Ishikawa (cell line): Measurements from ENCODE around the gene CNTNAP5.

ENCODE experiments used
- CEBPB ChIP-seq: IDR thresholded peaks from 2 replicates; pipeline ENCODE4 v1.6.1; 2012
- CREB1 ChIP-seq: IDR thresholded peaks from 2 replicates; pipeline ENCODE4 v1.6.1; 2012; ENCODE audit warnings: low read depth
- EGR1 ChIP-seq: IDR thresholded peaks from 2 replicates; pipeline ENCODE4 v1.6.1; 2012
- EP300 ChIP-seq: IDR thresholded peaks from 2 replicates; pipeline ENCODE4 v1.6.1; 2012; ENCODE audit warnings: borderline replicate concordance
- FOXM1 ChIP-seq: IDR thresholded peaks from 2 replicates; pipeline ENCODE4 v1.6.1; 2012; ENCODE audit warnings: low read depth, borderline replicate concordance
- MAX ChIP-seq: IDR thresholded peaks from 2 replicates; pipeline ENCODE4 v1.6.1; 2012
- NFIC ChIP-seq: IDR thresholded peaks from 2 replicates; pipeline ENCODE4 v1.6.1; 2012
- RAD21 ChIP-seq: IDR thresholded peaks from 2 replicates; pipeline ENCODE4 v1.6.1; 2012; ENCODE audit warnings: low read depth
- REST ChIP-seq: IDR thresholded peaks from 2 replicates; pipeline ENCODE4 v1.6.1; 2012; ENCODE audit warnings: low read depth, mild to moderate bottlenecking
- TAF1 ChIP-seq: IDR thresholded peaks from 2 replicates; pipeline ENCODE4 v1.6.1; 2012; ENCODE audit warnings: low read depth, mild to moderate bottlenecking
- TCF12 ChIP-seq: IDR thresholded peaks from 2 replicates; pipeline ENCODE4 v1.6.1; 2012; ENCODE audit warnings: low read depth
- TEAD4 ChIP-seq: IDR thresholded peaks from 2 replicates; pipeline ENCODE4 v1.6.1; 2012
- YY1 ChIP-seq: IDR thresholded peaks from 2 replicates; pipeline ENCODE4 v1.6.1; 2012; ENCODE audit warnings: low read depth
- ZBTB7A ChIP-seq: IDR thresholded peaks from 2 replicates; pipeline ENCODE4 v1.6.1; 2012; ENCODE audit warnings: low read depth
- TF ChIP-seq, protein P1 (sequence below): IDR thresholded peaks from 2 replicates; pipeline ENCODE4 v1.6.1; 2012

Gene CNTNAP5

DNA sequence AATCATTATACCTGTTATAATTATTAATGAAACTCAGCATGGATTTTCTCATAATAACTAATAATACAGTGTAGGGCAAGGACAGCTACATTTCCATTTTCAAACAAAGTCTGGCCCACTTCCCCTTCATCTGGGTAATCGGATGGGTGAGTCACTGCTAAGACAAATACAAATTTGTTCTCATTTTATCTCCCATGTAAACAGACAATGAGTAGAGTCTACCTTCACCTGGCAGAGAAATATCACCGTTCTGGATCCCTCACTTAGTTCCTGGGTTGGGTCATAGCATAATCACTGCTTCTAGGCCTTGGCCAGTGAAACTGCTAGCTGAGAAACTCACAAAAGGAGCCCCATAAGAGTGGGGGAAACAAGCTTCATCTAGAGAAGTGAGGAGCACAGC, 9.2 kb downstream of the CNTNAP5 start:
- TF ChIP-seq NFIC (no peak), ZBTB7A (no peak)

DNA sequence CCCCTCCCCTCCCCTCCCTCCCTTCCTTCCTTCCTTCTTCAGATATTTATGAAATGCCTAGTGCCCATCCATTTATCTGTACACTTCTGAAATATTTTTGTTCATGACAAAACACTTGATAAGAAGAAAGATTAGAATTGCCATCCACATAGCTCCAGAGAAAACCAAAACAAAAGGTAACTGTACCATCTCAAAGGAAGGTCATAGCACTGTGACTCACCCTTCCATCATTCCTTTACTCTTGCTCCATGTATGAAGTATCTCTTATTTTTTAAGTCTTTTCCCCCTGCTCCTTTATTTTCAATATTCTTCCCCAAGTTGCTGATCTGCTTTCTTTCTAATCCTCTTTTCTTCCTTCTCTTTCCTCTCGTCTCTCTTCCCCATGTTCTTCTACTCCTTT, 9.9 kb downstream of the CNTNAP5 start:
- TF ChIP-seq ZBTB7A (no peak), NFIC (no peak), CREB1 (no peak), CEBPB (no peak), TAF1 (no peak), FOXM1 (no peak), TCF12 (no peak)
- TF ChIP-seq, protein P1, sequence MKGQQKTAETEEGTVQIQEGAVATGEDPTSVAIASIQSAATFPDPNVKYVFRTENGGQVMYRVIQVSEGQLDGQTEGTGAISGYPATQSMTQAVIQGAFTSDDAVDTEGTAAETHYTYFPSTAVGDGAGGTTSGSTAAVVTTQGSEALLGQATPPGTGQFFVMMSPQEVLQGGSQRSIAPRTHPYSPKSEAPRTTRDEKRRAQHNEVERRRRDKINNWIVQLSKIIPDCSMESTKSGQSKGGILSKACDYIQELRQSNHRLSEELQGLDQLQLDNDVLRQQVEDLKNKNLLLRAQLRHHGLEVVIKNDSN = no peak

DNA sequence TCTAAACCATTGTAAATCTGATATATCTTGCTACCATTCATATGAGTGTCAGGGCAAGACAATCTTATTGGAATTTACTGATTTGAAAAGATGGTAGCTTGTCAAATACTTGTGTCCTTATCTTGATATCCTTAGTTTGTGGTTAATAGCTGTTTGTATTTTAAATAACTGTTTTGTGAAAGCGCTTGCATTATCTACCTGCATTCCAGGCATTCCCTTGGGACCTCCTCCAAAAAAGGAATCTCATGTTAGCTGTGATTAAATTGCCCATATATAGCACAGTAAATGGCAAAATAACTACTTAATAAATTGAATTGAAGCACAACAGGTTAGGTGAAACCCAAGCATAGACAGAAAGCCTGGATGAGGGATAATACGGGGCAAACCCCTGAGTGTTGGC, 13.9 kb downstream of the CNTNAP5 start:
- TF ChIP-seq EP300 (no peak), CREB1 (no peak), MAX (no peak)

GRCh38 chr2:124039762-124040291, 14.7 kb downstream of the CNTNAP5 start:
- TF ChIP-seq, protein P1 = no peak
- TF ChIP-seq TEAD4 (no peak), RAD21 (no peak), NFIC (no peak), REST (no peak), FOXM1 (no peak), MAX (no peak), CEBPB (no peak), CREB1 (no peak), EP300 (no peak), TCF12 (no peak), TAF1 (no peak), EGR1 (no peak), YY1 (no peak)

GRCh38 chr2:124045894-124046293, 20.8 kb downstream of the CNTNAP5 start:
- TF ChIP-seq REST = no peak

DNA sequence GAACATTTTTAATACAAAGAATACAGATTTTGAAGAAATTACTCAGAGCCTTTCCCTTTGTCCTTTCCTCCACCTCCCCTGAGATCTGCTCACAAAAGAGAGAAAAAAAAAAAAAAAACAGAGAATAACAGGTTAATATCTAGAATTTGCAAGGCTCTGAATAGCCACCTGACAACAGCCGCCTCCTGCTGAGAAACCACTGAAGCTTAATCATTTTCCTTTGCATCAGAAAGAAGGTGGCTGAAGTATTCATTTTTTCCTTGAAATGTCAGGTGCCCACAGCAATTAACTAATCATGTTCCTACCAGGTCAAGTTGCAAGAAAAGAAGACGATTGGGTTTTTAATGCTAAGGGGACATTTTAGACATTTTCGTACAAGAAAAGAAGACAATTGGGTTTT, 21.2 kb downstream of the CNTNAP5 start:
- TF ChIP-seq EGR1 = no peak

DNA sequence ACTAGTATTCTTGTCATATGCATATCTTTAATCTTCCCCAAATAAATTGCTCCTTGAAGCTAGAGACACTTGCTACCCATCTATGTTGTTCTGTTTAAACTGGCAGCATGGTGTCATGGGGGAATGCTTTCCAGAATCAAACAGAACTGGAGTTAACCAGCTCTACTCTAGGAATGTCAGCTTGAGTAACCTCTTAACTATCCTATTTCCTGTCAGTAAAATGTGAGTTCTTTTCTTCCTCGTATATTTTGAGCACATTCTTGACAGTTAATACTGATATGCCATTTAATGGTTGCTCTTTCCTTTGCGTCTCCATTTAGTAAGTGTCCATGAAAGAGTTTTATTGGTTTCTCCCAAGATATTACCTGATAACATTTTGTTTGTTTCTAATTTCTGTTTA, 23.0 kb downstream of the CNTNAP5 start:
- no peak for TF ChIP-seq FOXM1
- no peak for TF ChIP-seq MAX
- no peak for TF ChIP-seq EP300
- TF ChIP-seq TCF12 = no peak
- no peak for TF ChIP-seq TAF1
- TF ChIP-seq ZBTB7A = no peak
- TF ChIP-seq REST = no peak
- TF ChIP-seq EGR1 = no peak
- no peak for TF ChIP-seq NFIC
- no peak for TF ChIP-seq RAD21
